Immature natural killer cell (primary cell): ENCODE data around the gene DRGX. TPM values are rescaled to one million over a fixed set of nuclear protein-coding genes. Genes with fewer than 3 reads are reported as not detected.
A peak's percentile ranks its signal among the peaks of the same experiment; 100 is the strongest.

Experiments
- DNase-seq, 3 donors: peaks; one replicate each; pipeline ENCODE4 v3.0.0; 2022; ENCODE audit warnings: mixed read lengths in 1 of 3
- H3K27ac Mint-ChIP-seq, 6 donors: one replicate each; pipeline ENCODE4 v1.8.0; 2020; ENCODE audit warnings: mixed read lengths in 6 of 6, mild to moderate bottlenecking in 5 of 6, inconsistent platforms in 4 of 6, moderate library complexity in 3 of 6
- H3K27me3 Mint-ChIP-seq, 3 donors: one replicate each; pipeline ENCODE4 v1.8.0; 2020 to 2021; ENCODE audit warnings: low read depth in 3 of 3, mild to moderate bottlenecking in 3 of 3, mixed read lengths in 3 of 3, moderate library complexity in 3 of 3, inconsistent platforms in 1 of 3
- H3K36me3 Mint-ChIP-seq, 3 donors: one replicate each; pipeline ENCODE4 v1.8.0; 2020; ENCODE audit warnings: mixed read lengths in 3 of 3, inconsistent platforms in 2 of 3, mild to moderate bottlenecking in 2 of 3
- H3K4me1 Mint-ChIP-seq, 2 donors: one replicate each; pipeline ENCODE4 v1.8.0; 2020; ENCODE audit warnings: inconsistent platforms in 2 of 2, mild to moderate bottlenecking in 2 of 2, mixed read lengths in 2 of 2, moderate library complexity in 1 of 2
- H3K4me3 Mint-ChIP-seq, 5 donors: one replicate each; pipeline ENCODE4 v1.8.0; 2020; ENCODE audit warnings: mild to moderate bottlenecking in 5 of 5, mixed read lengths in 5 of 5, inconsistent platforms in 3 of 5, moderate library complexity in 3 of 5
- H3K9me3 Mint-ChIP-seq, 6 donors: one replicate each; pipeline ENCODE4 v1.8.0; 2020; ENCODE audit warnings: mild to moderate bottlenecking in 6 of 6, mixed read lengths in 6 of 6, inconsistent platforms in 4 of 6, moderate library complexity in 3 of 6
- polyA plus RNA-seq, 3 donors: library from polyadenylated mRNA; unstranded; fragments of 300-500 nt; fragmentation: Illumina TruSeq; gene quantifications; one replicate each; pipeline ENCODE4 v1.2.3, GENCODE V29; 2021

Gene DRGX
- polyA plus RNA-seq, 3 donors from 2014 or later: not detected

DNA sequence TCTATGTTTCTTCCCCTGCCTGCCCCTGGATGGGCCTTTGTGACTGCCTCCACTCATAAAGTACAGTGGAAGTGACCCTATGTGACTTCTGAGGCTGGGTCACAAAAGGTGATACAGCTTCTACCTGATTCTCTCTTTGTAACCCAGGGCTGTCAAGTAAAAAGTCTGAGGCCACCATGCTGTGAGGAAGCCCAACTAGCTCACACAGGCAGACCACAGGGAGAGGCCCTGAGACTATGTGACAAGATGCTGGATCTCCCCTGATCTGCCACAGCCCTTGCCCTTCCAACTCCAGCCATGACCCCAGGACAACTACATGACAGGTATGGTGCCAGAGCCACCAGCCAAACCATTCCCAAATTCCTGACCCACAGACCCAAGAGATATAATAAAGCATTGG, 45.8 kb downstream of the DRGX start:
- peaks cover 0 to 7% (median 0%) of the 10 kb centered on the region in 3 donors for H3K27me3 Mint-ChIP-seq
- H3K4me1 Mint-ChIP-seq: no peaks in the 10 kb centered on the region
- H3K9me3 Mint-ChIP-seq: peaks cover 0 to 10% (median 7%) of the 10 kb centered on the region in 6 donors
- no peak for DNase-seq
- no peak overlapping the region for H3K27ac Mint-ChIP-seq
- H3K4me3 Mint-ChIP-seq: no peak overlapping the region
- peaks cover 4 to 10% (median 4%) of the 10 kb centered on the region in 3 donors for H3K36me3 Mint-ChIP-seq

DNA sequence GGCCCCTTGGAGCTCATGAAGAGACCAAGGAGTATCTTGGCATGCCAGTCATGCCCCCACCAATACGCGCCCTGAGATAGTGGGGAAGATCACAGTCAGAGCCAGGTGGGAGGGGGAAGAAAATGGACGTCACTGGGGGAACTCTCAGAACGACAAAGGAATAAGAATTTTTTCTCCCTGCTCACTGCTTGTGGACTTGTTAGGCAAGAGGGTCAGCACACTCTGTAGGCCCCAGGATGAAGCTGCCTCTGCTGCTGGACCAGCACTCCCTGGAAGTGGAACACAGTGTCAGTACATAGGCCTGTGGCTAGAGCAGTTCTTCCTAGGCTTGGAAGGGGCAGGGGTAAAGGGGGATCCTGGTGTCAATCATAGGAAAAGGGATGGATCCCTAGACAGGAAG, 46.5 kb downstream of the DRGX start:
- H3K4me3 Mint-ChIP-seq: no peak overlapping the region
- H3K9me3 Mint-ChIP-seq: peaks cover 0 to 10% (median 7%) of the 10 kb centered on the region in 6 donors
- H3K4me1 Mint-ChIP-seq: no peaks in the 10 kb centered on the region
- H3K27me3 Mint-ChIP-seq: peaks cover 0 to 8% (median 0%) of the 10 kb centered on the region in 3 donors
- DNase-seq: no peak
- peaks cover 4 to 10% (median 4%) of the 10 kb centered on the region in 3 donors for H3K36me3 Mint-ChIP-seq
- H3K27ac Mint-ChIP-seq: no peak overlapping the region

DNA sequence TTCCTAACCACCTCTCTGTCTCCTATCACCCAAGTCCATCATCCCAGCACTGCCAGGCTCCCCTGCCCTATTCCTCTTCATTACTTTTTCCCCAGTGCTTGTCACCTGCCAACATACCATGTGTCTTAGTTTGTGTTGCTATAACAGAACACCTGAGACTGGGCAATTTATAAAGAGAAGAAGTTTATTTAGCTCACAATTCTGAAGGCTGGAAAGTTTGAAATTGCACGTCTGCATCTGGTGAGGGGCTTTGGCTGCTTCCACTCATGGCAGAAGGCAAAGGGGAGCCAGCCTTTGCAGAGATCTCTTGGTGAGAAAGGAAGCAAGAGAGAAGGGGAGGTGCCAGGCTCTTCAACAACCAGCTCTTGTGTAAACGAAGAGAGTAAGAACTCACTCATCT, 47.3 kb downstream of the DRGX start:
- peaks cover 0 to 10% (median 7%) of the 10 kb centered on the region in 6 donors for H3K9me3 Mint-ChIP-seq
- H3K36me3 Mint-ChIP-seq: peaks cover 4 to 10% (median 4%) of the 10 kb centered on the region in 3 donors
- DNase-seq: no peak
- H3K4me3 Mint-ChIP-seq: no peak overlapping the region
- H3K27me3 Mint-ChIP-seq: peaks cover 0 to 8% (median 0%) of the 10 kb centered on the region in 3 donors
- no peaks in the 10 kb centered on the region for H3K4me1 Mint-ChIP-seq
- H3K27ac Mint-ChIP-seq: no peak overlapping the region

DNA sequence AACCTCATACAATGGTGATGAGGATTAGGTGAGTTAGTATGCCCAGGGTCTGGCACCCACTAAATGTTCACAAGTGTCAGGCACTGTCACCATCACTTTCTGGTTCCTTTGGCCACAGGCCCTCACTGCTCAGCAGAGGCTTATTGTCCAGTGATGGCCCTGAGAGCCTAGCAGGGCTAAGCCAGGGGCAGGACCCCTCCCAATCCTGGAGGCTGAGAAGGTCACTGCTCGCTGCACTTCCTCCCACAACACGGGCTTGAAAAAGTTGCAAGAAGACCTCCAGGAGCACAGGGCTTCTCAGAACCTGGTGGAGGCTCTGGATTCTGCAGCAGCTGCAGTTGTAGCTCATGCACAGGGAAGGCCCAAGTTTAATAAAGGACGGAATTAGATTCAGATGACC, 48.1 kb downstream of the DRGX start:
- Mint-ChIP-seq H3K36me3 (peaks cover 4 to 10% (median 4%) of the 10 kb centered on the region in 3 donors), H3K9me3 (peaks cover 0 to 10% (median 7%) of the 10 kb centered on the region in 6 donors), H3K27me3 (peaks cover 0 to 8% (median 0%) of the 10 kb centered on the region in 3 donors), H3K4me3 (no peak overlapping the region), H3K4me1 (no peaks in the 10 kb centered on the region), H3K27ac (no peak overlapping the region)
- no peak for DNase-seq

DNA sequence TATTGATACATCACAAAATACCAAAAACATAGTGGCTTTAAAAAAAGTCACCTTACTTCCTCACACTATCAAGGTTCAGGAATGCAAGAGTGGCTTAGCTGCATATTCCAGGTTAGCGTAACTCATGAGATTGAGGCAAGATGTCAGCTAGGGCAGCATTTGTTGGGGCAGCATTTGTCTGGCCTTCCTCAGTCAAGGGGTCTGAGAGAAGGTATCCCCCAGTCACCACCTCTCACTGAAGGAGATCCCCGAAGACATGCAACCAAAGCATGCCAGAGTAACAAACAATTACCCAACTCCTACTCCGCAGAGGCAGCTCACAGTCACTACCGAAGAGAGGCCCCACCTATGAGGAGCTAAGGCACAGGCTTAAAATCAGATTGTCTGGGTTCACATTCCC, 48.5 kb downstream of the DRGX start:
- Mint-ChIP-seq H3K27ac (no peak overlapping the region), H3K4me3 (no peak overlapping the region), H3K4me1 (no peaks in the 10 kb centered on the region), H3K36me3 (peaks cover 4 to 10% (median 6%) of the 10 kb centered on the region in 3 donors), H3K9me3 (peaks cover 0 to 10% (median 7%) of the 10 kb centered on the region in 6 donors), H3K27me3 (peaks cover 0 to 8% (median 0%) of the 10 kb centered on the region in 3 donors)
- no peak for DNase-seq

DNA sequence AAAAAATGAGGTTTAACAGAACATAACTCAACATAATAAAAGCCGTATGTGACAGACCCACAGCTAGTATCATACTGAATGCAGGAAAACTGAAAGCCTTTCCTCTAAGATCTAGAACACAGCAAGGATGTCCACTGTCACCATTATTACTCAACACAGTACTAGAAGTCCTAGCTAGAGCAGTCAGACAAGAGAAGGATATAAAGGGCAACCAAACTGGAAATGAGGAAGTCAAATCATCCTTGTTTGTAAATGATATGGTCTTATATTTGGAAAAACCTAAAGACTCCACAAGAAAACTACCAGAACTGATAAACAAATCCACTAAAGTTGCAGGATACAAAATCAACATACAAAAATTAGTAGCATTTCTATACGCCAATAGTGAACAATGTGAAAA, 51.0 kb downstream of the DRGX start:
- H3K4me1 Mint-ChIP-seq: no peaks in the 10 kb centered on the region
- H3K4me3 Mint-ChIP-seq: no peak overlapping the region
- no peak for DNase-seq
- peaks cover 0 to 4% (median under 1%) of the 10 kb centered on the region in 6 donors for H3K9me3 Mint-ChIP-seq
- peaks cover 0 to 6% (median 1%) of the 10 kb centered on the region in 3 donors for H3K27me3 Mint-ChIP-seq
- peaks cover 3 to 4% (median 3%) of the 10 kb centered on the region in 3 donors for H3K36me3 Mint-ChIP-seq
- no peak overlapping the region for H3K27ac Mint-ChIP-seq

DNA sequence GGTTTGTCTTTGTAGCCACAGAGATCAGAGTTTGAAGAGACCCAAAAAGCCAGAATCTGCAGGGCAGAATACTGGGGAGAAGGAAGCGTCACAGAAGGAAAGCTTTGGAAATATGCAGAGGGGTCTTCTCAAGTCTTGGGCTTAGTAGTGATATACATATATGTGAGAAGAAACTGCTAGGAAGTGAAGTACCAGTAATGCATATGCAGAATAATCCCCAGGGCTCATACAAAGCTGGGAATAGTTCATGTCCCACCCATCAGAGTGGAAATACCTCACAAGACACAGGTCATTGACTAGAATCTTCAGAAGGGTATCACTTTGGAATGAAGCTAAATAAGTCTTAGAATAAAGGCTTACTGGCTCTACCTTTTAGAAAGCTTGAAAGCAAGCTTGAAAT, 57.3 kb downstream of the DRGX start:
- no peak overlapping the region for H3K27ac Mint-ChIP-seq
- H3K9me3 Mint-ChIP-seq: peaks cover 0 to 11% (median 5%) of the 10 kb centered on the region in 6 donors
- peaks cover 3 to 14% (median 7%) of the 10 kb centered on the region in 3 donors for H3K36me3 Mint-ChIP-seq
- H3K27me3 Mint-ChIP-seq: peaks cover 4 to 10% (median 5%) of the 10 kb centered on the region in 3 donors
- no peak for DNase-seq
- no peak overlapping the region for H3K4me3 Mint-ChIP-seq
- H3K4me1 Mint-ChIP-seq: peaks cover 18 to 22% of the 10 kb centered on the region in 2 donors

DNA sequence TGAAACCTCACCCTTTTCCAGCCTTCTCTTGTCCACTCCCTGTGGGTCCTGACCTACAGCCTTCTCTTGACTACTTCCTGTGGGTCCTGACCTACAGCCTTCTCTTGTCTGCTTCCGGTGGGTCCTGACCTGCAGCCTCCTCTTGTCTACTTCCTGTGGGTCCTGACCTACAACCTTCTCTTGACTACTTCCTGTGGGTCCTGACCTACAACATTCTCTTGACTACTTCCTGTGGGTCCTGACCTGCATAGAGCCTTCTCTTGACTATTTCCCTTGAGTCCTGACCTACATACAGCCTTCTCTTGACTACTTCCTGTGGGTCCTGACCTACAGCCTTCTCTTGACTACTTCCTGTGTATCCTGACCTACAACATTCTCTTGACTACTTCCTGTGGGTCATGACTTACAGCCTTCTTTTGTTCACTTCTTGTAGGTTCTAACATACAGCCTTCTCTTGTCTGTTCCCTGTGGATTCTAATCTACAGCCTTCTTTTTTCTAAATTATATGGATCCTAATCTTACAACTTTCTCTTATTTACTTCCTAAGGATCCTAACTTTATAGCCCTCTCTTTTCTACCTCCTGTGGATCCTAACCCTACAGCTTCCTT, 60.4 kb downstream of the DRGX start:
- Mint-ChIP-seq H3K36me3 (peaks cover 0 to 14% (median 9%) of the 10 kb centered on the region in 3 donors), H3K4me3 (peak overlapping the region in 4 of 5 donors; percentile 13 to 63 (median 37)), H3K27ac (peak overlapping the region; percentile 49 to 92 (median 83)), H3K4me1 (peaks cover 18 to 22% of the 10 kb centered on the region in 2 donors), H3K27me3 (peaks cover 3 to 14% (median 5%) of the 10 kb centered on the region in 3 donors), H3K9me3 (peaks cover 0 to 11% (median 5%) of the 10 kb centered on the region in 6 donors)
- DNase-seq: peak in 1 of 3 donors; percentile 46

DNA sequence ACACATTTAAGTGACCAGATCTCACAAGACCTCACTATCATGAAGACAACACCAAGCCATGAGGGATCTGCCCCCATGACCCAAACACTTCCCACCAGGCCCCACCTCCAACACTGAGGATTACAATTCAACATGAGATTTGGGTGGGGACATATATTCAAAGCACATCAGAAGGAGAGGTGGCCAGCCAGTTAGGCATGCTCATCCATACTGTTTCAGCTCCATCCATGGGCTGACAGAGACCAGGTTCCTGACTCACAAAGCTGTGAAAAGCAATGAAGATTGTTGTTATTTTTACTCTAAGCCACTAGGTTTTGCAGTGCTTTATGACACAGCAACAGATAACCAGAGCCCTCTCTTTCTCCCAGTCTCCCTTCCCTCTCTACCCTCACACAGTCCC, 60.9 kb downstream of the DRGX start:
- Mint-ChIP-seq H3K27ac (peak overlapping the region; percentile 49 to 92 (median 83)), H3K36me3 (peaks cover 0 to 14% (median 10%) of the 10 kb centered on the region in 3 donors), H3K4me3 (peak overlapping the region in 3 of 5 donors; percentile 36 to 63 (median 38))

DNA sequence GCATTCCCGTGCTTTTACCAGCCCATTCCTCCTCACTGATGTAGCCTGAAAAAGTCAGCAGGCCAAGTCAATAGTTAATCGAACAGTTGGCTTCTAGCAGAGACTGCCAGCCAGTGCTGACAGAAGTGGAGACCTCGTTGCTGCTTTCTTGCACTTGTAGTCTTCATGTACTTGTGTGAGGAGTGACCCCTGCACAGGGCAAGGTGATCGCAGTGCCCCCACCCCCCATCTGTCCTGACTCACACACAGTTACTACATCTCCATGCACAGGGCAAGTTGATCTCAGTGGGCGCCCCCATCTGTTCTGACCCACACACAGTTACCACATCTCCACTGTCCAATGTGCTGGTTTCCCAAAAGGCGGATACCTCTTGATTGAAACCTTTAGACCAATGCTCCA, 62.7 kb downstream of the DRGX start:
- no peak for DNase-seq
- Mint-ChIP-seq H3K27me3 (peaks cover 3 to 8% (median 5%) of the 10 kb centered on the region in 3 donors), H3K4me1 (peaks cover 18 to 22% of the 10 kb centered on the region in 2 donors), H3K36me3 (peaks cover 0 to 14% (median 10%) of the 10 kb centered on the region in 3 donors), H3K27ac (no peak overlapping the region), H3K4me3 (no peak overlapping the region), H3K9me3 (peaks cover 0 to 11% (median 5%) of the 10 kb centered on the region in 6 donors)

More for the DNA sequence above, 60.9 kb downstream of the DRGX start:
- Mint-ChIP-seq H3K9me3 (peaks cover 0 to 11% (median 5%) of the 10 kb centered on the region in 6 donors), H3K27me3 (peaks cover 3 to 14% (median 5%) of the 10 kb centered on the region in 3 donors), H3K4me1 (peaks cover 18 to 22% of the 10 kb centered on the region in 2 donors)
- DNase-seq: no peak

DNA sequence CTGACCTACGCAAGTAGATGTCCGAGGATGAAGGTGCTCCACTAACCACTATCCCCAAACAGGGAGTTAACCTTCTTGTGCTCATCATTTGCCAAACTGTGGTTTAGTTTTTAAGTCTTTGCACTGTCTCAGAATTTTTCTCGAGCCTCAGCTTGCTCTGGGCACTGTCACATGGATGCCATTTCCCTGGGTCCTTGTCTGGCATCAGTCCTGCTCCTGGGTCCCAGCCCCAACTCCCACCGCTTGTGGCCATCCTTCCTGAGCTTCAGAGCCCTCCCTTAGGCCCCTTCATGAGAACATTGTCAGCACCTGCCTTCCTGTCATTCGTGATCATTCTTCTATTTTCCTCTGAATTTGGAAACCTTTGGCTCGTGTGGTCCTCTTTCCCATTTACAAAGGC, 63.1 kb downstream of the DRGX start:
- Mint-ChIP-seq H3K27me3 (peaks cover 3 to 8% (median 5%) of the 10 kb centered on the region in 3 donors), H3K9me3 (peaks cover 0 to 11% (median 5%) of the 10 kb centered on the region in 6 donors), H3K36me3 (peaks cover 0 to 14% (median 10%) of the 10 kb centered on the region in 3 donors), H3K27ac (no peak overlapping the region), H3K4me1 (peaks cover 18 to 22% of the 10 kb centered on the region in 2 donors), H3K4me3 (no peak overlapping the region)
- DNase-seq: no peak

DNA sequence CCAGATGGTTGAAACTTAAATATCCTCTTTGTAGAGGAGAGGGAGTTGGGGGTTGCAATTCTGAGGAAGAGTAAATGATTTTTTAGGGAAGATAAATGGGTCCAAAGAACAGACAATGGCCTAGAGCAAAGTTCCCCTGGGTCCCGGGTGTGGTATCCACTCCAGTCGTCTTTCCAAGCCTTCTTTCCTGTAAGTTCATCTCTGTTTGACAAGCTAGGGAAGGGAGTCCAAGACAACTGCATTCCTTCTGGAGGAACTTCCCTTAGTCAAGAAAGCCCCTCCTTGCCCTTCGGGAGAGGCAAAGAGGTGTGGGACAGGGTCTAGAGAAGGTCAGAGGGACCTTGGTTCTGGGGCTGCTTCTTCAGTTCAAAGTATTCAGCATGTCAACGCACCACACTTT, 63.6 kb downstream of the DRGX start:
- no peak for DNase-seq
- Mint-ChIP-seq H3K27me3 (peaks cover 3 to 8% (median 5%) of the 10 kb centered on the region in 3 donors), H3K9me3 (peaks cover 0 to 11% (median 5%) of the 10 kb centered on the region in 6 donors), H3K27ac (no peak overlapping the region), H3K36me3 (peaks cover 0 to 14% (median 10%) of the 10 kb centered on the region in 3 donors), H3K4me3 (no peak overlapping the region), H3K4me1 (peaks cover 18 to 22% of the 10 kb centered on the region in 2 donors)

DNA sequence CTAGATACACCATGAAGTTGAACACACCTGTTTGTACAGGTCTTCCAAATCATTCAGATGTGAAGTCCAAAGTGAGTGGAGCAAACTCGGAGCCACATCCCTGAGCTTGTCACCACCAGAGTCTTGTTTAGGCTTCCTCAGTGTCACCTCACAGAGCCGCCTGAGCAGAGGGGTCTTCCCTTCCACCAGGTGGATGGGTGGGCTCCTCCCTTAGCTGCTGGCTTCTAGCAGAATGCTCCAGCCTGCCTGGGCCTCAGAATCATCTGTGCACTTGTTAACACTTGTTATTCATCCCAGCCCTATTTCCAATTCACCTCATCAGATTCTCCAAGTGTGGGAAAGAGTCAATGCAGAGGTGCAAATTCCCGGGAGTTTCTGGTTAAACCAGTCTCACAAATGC, 64.5 kb downstream of the DRGX start:
- H3K27me3 Mint-ChIP-seq: peaks cover 3 to 8% (median 5%) of the 10 kb centered on the region in 3 donors

DNA sequence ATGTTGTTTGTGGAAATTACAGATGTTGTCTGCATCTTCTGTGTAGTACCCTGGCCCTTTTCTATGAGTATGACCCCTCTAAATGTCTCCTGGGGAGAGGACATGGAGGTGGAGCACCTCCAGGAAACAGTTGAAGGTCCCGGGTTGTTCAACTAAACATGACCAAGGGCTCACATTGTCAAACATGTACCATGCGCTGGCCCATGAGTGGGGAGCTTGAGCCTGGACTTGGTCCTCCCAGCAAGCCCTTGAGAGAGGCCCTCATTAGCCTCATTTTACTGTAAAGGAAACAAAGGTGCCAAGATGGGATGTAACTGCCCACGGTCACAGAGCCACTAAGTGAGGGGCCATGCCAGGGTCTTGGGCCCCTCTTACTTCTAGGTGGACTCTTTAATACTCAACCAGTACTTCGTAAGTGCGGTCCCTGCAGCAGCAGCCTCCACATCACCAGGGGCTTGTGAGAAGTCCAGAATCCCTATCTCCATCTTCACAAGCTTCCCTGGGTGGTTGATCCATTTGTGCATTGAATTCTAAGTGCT, 65.7 kb downstream of the DRGX start:
- H3K4me3 Mint-ChIP-seq: no peak overlapping the region
- peaks cover 8 to 12% of the 10 kb centered on the region in 2 donors for H3K4me1 Mint-ChIP-seq
- DNase-seq: no peak
- peaks cover 0 to 4% (median 3%) of the 10 kb centered on the region in 3 donors for H3K36me3 Mint-ChIP-seq
- peaks cover 0 to 6% (median 3%) of the 10 kb centered on the region in 3 donors for H3K27me3 Mint-ChIP-seq
- H3K9me3 Mint-ChIP-seq: peaks cover 0 to 6% (median under 1%) of the 10 kb centered on the region in 6 donors
- no peak overlapping the region for H3K27ac Mint-ChIP-seq

More for the DNA sequence above, 64.5 kb downstream of the DRGX start:
- Mint-ChIP-seq H3K27ac (no peak overlapping the region), H3K4me3 (no peak overlapping the region), H3K9me3 (peaks cover 0 to 11% (median 5%) of the 10 kb centered on the region in 6 donors), H3K4me1 (peaks cover 18 to 22% of the 10 kb centered on the region in 2 donors), H3K36me3 (peaks cover 0 to 14% (median 10%) of the 10 kb centered on the region in 3 donors)
- no peak for DNase-seq
